HG03354 (cell line): ENCODE data around the gene TULP1.

Experiments used
- ATAC-seq: cut with Tn5 transposase; IDR thresholded peaks from one replicate; pipeline ENCODE4 v1.9.1; 2021; ENCODE audit warnings: mild to moderate bottlenecking; ENCODE audit not compliant: unreplicated experiment, poor library complexity, severe bottlenecking

TULP1 gene

DNA sequence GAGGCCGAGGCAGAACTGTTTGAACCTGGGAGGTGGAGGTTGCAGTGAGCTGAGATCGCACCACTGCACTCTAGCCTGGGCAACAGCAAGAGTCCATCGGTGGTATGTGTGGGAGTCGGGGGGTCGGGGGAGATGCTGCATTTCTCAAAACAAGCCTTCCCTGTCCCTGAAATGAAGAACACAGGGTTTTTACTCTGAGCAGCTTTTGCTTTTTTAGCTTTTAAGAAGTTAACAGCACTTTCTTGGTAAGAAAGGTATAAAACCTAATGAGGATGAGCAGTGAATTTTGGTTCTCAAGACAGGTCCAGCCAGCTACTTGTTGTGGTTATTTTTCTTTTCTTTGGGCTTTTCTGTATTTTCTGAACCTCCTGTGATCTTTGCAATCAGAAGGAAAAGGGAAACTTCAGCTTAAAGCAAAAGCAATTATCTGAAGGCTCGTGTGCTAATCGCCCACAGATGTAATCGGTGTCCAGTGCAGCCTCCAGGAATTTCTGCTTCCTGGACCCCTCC lies 40.8 kb downstream of the TULP1 start:
- ATAC-seq = no peak

DNA sequence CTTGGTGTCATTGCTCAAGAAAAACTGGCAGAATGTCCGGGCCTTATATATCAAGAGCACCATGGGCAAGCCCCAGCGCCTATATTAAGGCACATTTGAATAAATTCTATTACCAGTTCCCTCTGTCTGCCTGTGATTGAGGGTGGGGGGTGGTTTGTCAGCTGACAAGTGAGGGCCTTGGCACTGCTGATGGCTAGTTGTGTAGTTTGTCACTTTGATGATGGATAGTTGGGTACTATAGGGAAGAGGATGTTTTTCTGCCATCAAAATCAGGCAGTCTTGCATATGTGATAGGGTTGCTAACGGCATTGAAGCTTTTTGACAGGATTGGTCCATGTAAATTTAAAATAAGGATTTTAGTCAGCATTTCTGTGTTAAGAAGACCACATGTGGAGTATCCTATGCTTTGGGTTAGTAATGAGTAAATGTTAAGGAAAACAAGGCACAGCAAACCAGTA lies 42.0 kb downstream of the TULP1 start:
- ATAC-seq = no peak

- ATAC-seq = no peak
Measured at GRCh38 chr6:35469751-35470662, 42.7 kb downstream of the TULP1 start.

DNA sequence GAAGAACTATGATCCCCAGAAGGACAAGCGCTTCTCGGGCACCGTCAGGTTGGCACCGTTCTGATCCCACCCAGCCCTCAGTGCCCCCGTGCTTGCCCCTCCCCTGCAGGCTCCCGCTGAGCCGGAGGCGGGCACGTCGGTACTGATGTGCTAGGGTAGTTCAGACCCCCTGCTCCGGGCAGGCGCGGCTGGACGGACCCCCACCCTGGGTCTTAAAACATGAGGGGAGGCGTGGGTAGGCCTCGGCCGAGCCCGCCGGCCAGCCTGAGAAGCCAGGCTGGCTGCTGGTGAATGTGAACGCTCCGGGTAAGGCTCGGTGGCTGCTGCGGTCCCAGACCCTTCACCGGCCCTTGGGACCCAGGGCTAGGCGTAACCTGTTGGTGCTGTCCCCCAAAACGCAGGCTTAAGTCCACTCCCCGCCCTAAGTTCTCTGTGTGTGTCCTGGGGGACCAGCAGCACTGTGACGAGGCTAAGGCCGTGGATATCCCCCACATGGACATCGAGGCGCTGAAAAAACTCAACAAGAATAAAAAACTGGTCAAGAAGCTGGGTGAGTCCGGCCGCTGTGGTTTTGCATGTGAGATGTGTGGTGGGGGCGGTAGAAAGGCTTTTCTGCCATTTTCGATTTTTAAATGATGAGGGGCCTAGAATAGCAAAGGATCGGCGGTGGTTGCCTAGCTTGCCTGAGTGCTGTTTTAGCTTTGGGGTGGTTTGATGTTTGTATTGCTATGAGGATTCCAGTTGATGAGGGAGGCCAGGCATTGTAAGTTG lies 43.5 kb downstream of the TULP1 start:
- no peak for ATAC-seq

- peak; percentile 75 for ATAC-seq
Measured at GRCh38 chr6:35468181-35468979, 44.3 kb downstream of the TULP1 start, which contains the start of gene RPL10A. RPL10A (plus strand) TSS chr6:35468401; CDS start chr6:35468435, 34 bp downstream.

GRCh38 chr6:35465646-35466045 lies 47.0 kb downstream of the TULP1 start:
- no peak for ATAC-seq

GRCh38 chr6:35463292-35463691 lies 49.4 kb downstream of the TULP1 start:
- ATAC-seq = no peak

- no peak for ATAC-seq
Measured at GRCh38 chr6:35461270-35461669, 51.4 kb downstream of the TULP1 start.

- no peak for ATAC-seq
Measured at GRCh38 chr6:35457907-35458306, 54.8 kb downstream of the TULP1 start.

- ATAC-seq = no peak
Measured at GRCh38 chr6:35454391-35455110, 58.1 kb downstream of the TULP1 start.

DNA sequence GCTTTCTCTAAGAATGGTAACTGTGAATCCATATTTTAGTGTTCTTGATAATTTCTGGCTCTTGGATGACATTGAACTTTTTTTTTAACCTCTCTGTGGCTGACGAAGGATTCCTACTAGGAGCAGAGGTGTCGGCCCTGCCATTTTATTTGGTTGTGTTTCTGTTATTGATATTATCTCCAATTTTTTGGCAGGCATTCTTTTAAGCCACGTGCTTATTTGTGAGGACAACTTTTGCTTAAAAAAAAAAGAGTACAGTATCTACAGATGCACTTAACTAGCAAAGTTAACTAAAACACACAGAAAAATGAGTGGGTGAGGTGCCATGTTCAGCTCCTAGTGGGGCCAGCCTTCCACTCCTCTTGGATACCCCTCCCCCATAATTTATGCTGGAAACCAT lies 59.5 kb downstream of the TULP1 start:
- ATAC-seq = no peak

DNA sequence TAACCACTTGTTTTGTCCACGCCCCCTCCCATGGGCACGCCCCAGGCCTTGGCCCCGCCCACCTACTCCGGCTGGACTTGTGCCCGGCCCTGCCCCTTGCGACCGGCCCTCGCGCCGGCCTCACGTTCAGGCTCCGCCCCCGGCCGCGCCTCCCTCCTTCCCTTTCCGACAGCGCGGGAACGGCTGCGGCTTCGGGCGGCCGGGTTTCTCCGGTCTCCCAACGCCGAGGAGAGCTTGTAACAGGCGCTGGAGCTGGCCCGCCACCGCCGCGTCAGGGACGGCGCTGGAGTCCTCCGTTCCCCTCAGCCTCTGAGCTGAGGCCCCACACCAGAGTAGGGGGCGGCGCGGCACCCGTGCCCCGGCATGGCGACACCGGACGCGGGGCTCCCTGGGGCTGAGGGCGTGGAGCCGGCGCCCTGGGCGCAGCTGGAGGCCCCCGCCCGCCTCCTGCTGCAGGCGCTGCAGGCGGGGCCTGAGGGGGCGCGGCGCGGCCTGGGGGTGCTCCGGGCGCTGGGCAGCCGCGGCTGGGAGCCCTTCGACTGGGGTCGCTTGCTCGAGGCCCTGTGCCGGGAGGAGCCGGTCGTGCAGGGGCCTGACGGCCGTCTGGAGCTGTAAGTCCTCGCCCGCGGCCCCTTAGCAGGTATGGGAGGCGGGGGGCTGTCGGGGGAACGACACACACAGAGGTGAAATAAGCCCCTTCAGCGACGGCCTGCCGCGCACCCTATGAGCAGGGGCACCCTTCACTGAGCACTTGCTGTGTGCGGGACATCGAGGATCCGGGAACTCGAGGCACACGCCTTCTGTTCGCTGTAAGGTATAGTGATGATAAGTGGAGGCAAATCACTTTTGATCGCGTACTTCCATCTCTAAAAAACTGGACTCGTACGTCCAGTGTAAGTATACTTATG lies 60.3 kb downstream of the TULP1 start, which contains the start of gene FANCE:
FANCE (plus strand) TSS at position 156 of the 908 bp plus-strand sequence; CDS start at position 364, 208 bp downstream.
- ATAC-seq = peak; percentile 89

DNA sequence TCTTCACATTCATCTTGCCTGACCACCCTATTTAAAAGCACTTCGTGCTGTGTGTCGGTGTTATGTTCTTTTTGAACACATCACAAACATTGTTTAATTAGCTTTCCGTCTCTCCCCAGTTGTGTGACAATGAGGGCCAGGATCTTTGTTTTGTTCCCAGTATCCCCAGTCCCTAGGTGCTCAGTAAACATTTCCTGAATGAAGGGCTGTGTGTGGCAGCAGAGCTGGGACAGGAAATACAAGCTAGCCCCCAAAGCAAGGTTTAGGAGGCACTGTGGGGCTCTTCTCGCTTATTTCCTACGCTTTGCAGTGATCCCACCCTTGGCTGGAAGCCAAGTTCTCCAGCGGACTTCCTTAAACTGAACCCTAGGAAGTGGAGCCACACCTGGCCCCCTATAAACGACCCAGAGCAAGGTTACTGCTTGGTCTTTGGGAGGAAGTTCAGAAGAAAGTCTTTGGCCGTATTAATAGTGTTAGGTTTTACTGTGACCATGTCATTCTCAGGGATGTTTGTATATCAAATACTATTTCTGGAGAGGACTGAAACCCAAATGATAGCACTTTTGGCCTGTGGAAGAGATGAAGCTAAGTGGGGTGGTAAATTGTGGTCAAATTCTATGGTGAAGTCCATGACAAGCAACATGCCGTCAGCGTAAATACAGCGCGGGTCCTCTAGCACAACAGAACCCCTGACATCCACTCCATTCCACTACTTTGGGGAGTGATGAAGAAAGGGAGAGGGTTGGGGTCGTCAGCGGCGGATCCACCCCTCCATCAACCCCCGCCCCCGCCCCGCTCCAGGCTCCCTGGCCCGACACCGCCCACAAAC lies 61.1 kb downstream of the TULP1 start:
- no peak for ATAC-seq

- ATAC-seq = peak; percentile 43
Measured at GRCh38 chr6:35449287-35449881, 63.3 kb downstream of the TULP1 start.

- no peak for ATAC-seq
Measured at GRCh38 chr6:35448191-35448590, 64.5 kb downstream of the TULP1 start.
